ENCODE results near the gene FTCD. TPM values are rescaled to one million over a fixed set of nuclear protein-coding genes. Genes with fewer than 3 reads are reported as not detected.
"Not testable (repeated sequence)": the region's sequence is repeated elsewhere in the genome, so short reads cannot be mapped to it uniquely, and the experiment has no call there.

Gene FTCD
- total and polyA plus RNA-seq, 10 donors: 0.35 to 2.8 (median 0.81) TPM; not detected in 5

GRCh38 chr21:46144464-46145070 is 10.8 kb downstream of the FTCD start:
- no peak for DNase-seq
- intact Hi-C loops (cut with DNase I; ENCODE audit: low total_unique reads): no loop called here
- no peak overlapping the region for H3K4me3 ChIP-seq
- peaks cover 0 to 12% (median 7%) of the 10 kb centered on the region in 6 donors for H3K4me1 ChIP-seq
- no peaks in the 10 kb centered on the region for H3K36me3 ChIP-seq
- H3K27me3 ChIP-seq (replicated peaks in 1 of 7): peaks cover 0 to 9% (median 0%) of the 10 kb centered on the region in 7 donors
- peaks cover 0 to 4% (median 0%) of the 10 kb centered on the region in 8 donors for H3K9me3 ChIP-seq
- TF ChIP-seq POLR2A (IDR thresholded peaks at IDR 0.05) (no peak), POLR2AphosphoS5 (IDR thresholded peaks at IDR 0.05) (no peak), CTCF (IDR thresholded peaks at IDR 0.05 in 8 of 11, conservative IDR thresholded peaks at IDR 0.05 in 3 of 11) (no peak)
- 40 to 54% (median 47%) methylated on average over 4 of the region's 4 CpGs for WGBS, 5 donors
- no peak overlapping the region for H3K27ac ChIP-seq

- TF ChIP-seq CTCF (IDR thresholded peaks at IDR 0.05 in 8 of 11, conservative IDR thresholded peaks at IDR 0.05 in 3 of 11): no peak
- TF ChIP-seq POLR2AphosphoS5 (IDR thresholded peaks at IDR 0.05): no peak
- TF ChIP-seq POLR2A (IDR thresholded peaks at IDR 0.05): no peak
- Histone ChIP-seq H3K4me1 (peaks cover 0 to 12% (median 7%) of the 10 kb centered on the region in 6 donors), H3K27ac (no peak overlapping the region), H3K4me3 (no peak overlapping the region), H3K27me3 (replicated peaks in 1 of 7) (peaks cover 0 to 23% (median 0%) of the 10 kb centered on the region in 7 donors), H3K36me3 (no peaks in the 10 kb centered on the region), H3K9me3 (peaks cover 0 to 4% (median 0%) of the 10 kb centered on the region in 8 donors)
- WGBS, 5 donors: 86 to 88% (median 87%) methylated on average over 21 of the region's 21 CpGs
- intact Hi-C loops (cut with DNase I; ENCODE audit: low total_unique reads): no loop called here
- peak; percentile 69 for DNase-seq
These were observed 12.6 kb downstream of the FTCD start for GRCh38 chr21:46142582-46143473.

- 89 to 93% (median 91%) methylated on average over 43 to 45 of the region's 45 CpGs for WGBS, 5 donors
- intact Hi-C loops (cut with DNase I; ENCODE audit: low total_unique reads): no loop called here
- Histone ChIP-seq H3K4me3 (no peak overlapping the region), H3K27ac (no peak overlapping the region), H3K36me3 (no peaks in the 10 kb centered on the region), H3K9me3 (peaks cover 0 to 4% (median 0%) of the 10 kb centered on the region in 8 donors), H3K27me3 (replicated peaks in 1 of 7) (peaks cover 0 to 30% (median 0%) of the 10 kb centered on the region in 7 donors), H3K4me1 (peaks cover 0 to 12% (median 7%) of the 10 kb centered on the region in 6 donors)
- TF ChIP-seq CTCF (IDR thresholded peaks at IDR 0.05 in 8 of 11, conservative IDR thresholded peaks at IDR 0.05 in 3 of 11) (no peak), POLR2A (IDR thresholded peaks at IDR 0.05) (no peak), POLR2AphosphoS5 (IDR thresholded peaks at IDR 0.05) (no peak)
- peak; percentile 70 for DNase-seq
These were observed 13.4 kb downstream of the FTCD start for GRCh38 chr21:46141767-46142581.

GRCh38 chr21:46140352-46141003 is 14.9 kb downstream of the FTCD start:
- WGBS, 5 donors: 66 to 79% (median 67%) methylated on average over 29 of the region's 29 CpGs
- H3K4me3 ChIP-seq: not testable (repeated sequence)

More at GRCh38 chr21:46140352-46141003, 14.9 kb downstream of the FTCD start:
- H3K9me3 ChIP-seq; DNase-seq; H3K36me3 ChIP-seq; intact Hi-C loops (cut with DNase I; ENCODE audit: low total_unique reads); H3K27ac ChIP-seq: not testable (repeated sequence)
- H3K27me3 ChIP-seq (replicated peaks in 1 of 7): peaks cover 0 to 38% (median 0%) of the 10 kb centered on the region in 7 donors
- peaks cover 0 to 12% (median 7%) of the 10 kb centered on the region in 6 donors for H3K4me1 ChIP-seq
